HEK293 (cell line): ENCODE data around the gene NCBP1.
"Not testable (repeated sequence)": the region's sequence is repeated elsewhere in the genome, so short reads cannot be mapped to it uniquely, and the experiment has no call there.

Experiments used
- KLF1 ChIP-seq: fragments of 450-650 bp; formaldehyde crosslinking; IDR thresholded peaks from 2 replicates; pipeline ENCODE4 v1.5.1; 2016; ENCODE audit warnings: missing biosample characterization, missing genetic modification characterization
- SP2 ChIP-seq: fragments of 450-650 bp; formaldehyde crosslinking; IDR thresholded peaks from 2 replicates; pipeline ENCODE4 v1.5.1; 2016; ENCODE audit warnings: missing biosample characterization, missing genetic modification characterization
- TCF7L2 ChIP-seq: IDR thresholded peaks from 2 replicates; pipeline ENCODE4 v1.6.1; 2011; ENCODE audit warnings: low read depth, mild to moderate bottlenecking, inconsistent platforms, low read length, moderate library complexity, borderline replicate concordance
- ZFP3 ChIP-seq: fragments of 450-650 bp; formaldehyde crosslinking; IDR thresholded peaks from 2 replicates; pipeline ENCODE4 v1.5.1; 2016; ENCODE audit warnings: low read depth, missing biosample characterization, missing genetic modification characterization
- ZNF175 ChIP-seq: fragments of 450-650 bp; formaldehyde crosslinking; IDR thresholded peaks from 2 replicates; pipeline ENCODE4 v1.5.1; 2016; ENCODE audit warnings: missing biosample characterization, missing genetic modification characterization
- ZNF514 ChIP-seq: fragments of 450-650 bp; formaldehyde crosslinking; IDR thresholded peaks from 2 replicates; pipeline ENCODE4 v1.5.1; 2016; ENCODE audit warnings: missing biosample characterization, missing genetic modification characterization
- ZNF768 ChIP-seq: fragments of 450-650 bp; formaldehyde crosslinking; IDR thresholded peaks from 2 replicates; pipeline ENCODE4 v1.5.1; 2018; ENCODE audit warnings: missing biosample characterization, mild to moderate bottlenecking, missing genetic modification characterization
- TF ChIP-seq, protein P1 (sequence below): fragments of 450-650 bp; formaldehyde crosslinking; IDR thresholded peaks from 2 replicates; pipeline ENCODE4 v1.5.1; 2016; ENCODE audit warnings: missing biosample characterization, missing genetic modification characterization
- TF ChIP-seq, protein P2 (sequence below): IDR thresholded peaks from 2 replicates; pipeline ENCODE4 v1.6.1; 2011; ENCODE audit warnings: mild to moderate bottlenecking, low read depth, low read length, borderline replicate concordance
- TF ChIP-seq, protein P3 (sequence below): fragments of 450-650 bp; formaldehyde crosslinking; IDR thresholded peaks from 2 replicates; pipeline ENCODE4 v1.5.1; 2016; ENCODE audit warnings: missing biosample characterization, missing genetic modification characterization

DNA sequence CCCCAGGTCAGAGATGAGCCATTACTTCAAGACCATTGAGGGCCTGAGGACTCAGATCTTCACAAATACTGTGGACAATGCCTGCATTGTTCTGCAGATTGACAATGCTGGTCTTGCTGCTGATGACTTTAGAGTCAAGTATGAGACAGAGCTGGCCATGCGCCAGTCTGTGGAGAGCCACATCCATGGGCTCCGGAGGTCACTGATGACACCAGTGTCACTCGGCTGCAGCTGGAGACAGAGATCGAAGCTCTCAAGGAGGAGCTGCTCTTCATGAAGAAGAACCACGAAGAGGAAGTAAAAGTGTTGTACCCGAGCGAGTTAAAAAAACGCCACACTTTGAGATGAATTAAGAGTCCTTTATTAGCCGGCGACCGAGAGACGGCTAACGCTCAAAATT is 65.7 kb downstream of the NCBP1 start:
- TF ChIP-seq, protein P1, sequence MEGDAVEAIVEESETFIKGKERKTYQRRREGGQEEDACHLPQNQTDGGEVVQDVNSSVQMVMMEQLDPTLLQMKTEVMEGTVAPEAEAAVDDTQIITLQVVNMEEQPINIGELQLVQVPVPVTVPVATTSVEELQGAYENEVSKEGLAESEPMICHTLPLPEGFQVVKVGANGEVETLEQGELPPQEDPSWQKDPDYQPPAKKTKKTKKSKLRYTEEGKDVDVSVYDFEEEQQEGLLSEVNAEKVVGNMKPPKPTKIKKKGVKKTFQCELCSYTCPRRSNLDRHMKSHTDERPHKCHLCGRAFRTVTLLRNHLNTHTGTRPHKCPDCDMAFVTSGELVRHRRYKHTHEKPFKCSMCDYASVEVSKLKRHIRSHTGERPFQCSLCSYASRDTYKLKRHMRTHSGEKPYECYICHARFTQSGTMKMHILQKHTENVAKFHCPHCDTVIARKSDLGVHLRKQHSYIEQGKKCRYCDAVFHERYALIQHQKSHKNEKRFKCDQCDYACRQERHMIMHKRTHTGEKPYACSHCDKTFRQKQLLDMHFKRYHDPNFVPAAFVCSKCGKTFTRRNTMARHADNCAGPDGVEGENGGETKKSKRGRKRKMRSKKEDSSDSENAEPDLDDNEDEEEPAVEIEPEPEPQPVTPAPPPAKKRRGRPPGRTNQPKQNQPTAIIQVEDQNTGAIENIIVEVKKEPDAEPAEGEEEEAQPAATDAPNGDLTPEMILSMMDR (tag by site-specific recombination), result not testable (repeated sequence)
- TF ChIP-seq, protein P2, sequence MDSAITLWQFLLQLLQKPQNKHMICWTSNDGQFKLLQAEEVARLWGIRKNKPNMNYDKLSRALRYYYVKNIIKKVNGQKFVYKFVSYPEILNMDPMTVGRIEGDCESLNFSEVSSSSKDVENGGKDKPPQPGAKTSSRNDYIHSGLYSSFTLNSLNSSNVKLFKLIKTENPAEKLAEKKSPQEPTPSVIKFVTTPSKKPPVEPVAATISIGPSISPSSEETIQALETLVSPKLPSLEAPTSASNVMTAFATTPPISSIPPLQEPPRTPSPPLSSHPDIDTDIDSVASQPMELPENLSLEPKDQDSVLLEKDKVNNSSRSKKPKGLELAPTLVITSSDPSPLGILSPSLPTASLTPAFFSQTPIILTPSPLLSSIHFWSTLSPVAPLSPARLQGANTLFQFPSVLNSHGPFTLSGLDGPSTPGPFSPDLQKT, result not testable (repeated sequence)
- TF ChIP-seq ZNF175; ZNF514 (tag by site-specific recombination); ZNF768; TCF7L2; KLF1 (tag by site-specific recombination); ZFP3 (tag by site-specific recombination); SP2 (tag by site-specific recombination): not testable (repeated sequence)
- TF ChIP-seq, protein P3, sequence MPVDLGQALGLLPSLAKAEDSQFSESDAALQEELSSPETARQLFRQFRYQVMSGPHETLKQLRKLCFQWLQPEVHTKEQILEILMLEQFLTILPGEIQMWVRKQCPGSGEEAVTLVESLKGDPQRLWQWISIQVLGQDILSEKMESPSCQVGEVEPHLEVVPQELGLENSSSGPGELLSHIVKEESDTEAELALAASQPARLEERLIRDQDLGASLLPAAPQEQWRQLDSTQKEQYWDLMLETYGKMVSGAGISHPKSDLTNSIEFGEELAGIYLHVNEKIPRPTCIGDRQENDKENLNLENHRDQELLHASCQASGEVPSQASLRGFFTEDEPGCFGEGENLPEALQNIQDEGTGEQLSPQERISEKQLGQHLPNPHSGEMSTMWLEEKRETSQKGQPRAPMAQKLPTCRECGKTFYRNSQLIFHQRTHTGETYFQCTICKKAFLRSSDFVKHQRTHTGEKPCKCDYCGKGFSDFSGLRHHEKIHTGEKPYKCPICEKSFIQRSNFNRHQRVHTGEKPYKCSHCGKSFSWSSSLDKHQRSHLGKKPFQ (tag by site-specific recombination), result not testable (repeated sequence)
